SKM-1 treated with dmso at 0.1 percent for 144 hours (cell line): Measurements from ENCODE around the gene ARMC6.

Source experiments
- DNase-seq: peaks from one replicate; lab custom pipeline; 2025; ENCODE audit not compliant: unreplicated experiment; lab: John Stamatoyannopoulos, UW

ARMC6 gene

DNA sequence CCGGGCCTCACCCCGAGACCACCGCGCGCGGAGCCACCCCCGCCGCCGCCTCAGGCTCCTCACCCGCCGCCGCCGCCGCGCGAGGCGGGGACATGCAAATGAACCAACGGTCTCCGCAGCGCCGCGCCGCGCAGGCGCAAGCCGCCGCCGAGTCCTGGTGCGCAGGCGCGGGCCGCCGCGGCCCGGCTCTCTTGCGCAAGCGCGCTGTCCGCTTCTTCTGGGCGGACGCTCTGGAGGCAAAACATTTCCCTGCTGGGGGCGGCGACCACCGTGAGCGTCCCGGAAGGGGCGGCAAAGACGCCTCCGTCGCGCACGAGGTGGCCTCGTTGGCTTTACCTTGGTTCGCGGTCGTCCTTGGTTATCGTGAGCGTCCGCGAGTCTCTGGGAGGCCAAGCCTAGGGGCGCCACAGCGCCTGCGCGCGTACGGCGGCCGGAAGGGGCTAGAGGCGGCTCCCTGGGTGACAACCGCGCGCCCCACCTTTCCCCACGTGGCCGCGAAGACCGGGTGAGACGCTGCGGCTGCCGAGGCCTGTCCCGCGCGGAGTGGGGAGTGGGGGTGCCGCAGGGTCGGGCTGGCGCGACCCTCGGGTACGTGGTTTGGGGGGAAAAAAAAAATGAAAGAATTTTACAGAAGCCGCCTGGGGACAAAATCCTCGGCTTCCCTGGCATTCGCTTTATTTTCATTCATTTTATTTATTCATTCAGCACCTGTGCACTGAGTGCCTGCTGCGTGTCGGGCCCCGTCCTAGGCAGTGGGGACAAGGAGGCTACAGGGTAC, at the start of gene ARMC6, which contains the start of gene SUGP2:
TSS of gene ARMC6 (plus strand) at position 178 of the 778 bp plus-strand sequence. CDS start 607 bp downstream, outside the sequence.
TSS of gene SUGP2 (minus strand) at position 92 of the 778 bp plus-strand sequence. CDS start 2,446 bp downstream, outside the sequence.
- peak; percentile 88 for DNase-seq

- no peak for DNase-seq
Measured at GRCh38 chr19:18984251-18984650, 49.2 kb upstream of the ARMC6 start.

GRCh38 chr19:18985257-18985656, 48.1 kb upstream of the ARMC6 start:
- DNase-seq = peak; percentile 74

GRCh38 chr19:18987456-18987855, 45.9 kb upstream of the ARMC6 start:
- no peak for DNase-seq

DNA sequence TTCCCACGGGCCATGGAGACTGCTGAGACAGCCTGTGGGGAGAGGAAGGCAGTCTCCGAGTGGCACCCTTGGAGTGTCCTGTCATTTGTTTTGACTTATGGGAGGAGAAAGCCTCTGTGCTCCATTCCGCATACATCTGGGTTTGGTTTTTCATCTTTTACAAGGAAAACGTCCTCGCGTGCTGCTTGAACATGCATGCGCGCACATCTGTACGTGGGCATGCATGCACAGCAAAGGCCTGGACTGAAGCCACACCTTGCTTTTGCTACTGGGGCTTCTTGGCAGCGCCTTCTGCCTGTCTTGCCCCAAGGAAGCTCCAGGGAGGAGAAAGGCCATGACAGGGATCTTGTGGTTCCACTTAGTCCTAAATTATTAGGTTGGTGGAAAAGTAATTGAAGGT, 44.1 kb upstream of the ARMC6 start:
- DNase-seq = no peak

DNA sequence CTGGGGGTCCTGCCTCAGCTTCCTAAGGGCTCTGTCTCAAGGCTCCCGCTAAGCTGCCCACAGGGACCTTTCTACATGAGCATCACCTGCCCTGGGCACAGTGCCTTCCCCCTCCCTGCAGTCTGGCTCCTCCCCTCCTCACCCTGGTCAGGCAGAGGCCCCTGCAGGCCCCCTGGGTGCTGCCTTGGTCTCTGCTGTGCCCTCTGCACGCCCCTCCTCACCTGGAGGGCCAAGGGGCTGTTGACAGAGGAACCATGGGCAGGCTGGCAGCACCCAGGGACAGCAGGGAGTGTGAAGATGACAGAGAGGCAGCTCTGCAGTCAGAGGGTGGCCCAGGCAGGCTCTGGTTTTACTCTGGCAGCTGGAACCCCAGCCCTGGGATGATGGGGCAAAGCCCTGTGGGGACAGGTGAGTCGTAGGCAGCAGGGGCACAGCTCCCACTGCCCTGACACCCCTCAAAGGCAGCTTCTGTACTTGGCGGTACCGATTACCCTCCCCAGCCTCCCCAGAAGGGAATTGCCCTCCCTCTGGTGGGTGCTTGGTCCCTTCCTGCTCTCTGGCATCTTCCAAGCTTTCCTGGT, 43.2 kb upstream of the ARMC6 start:
- no peak for DNase-seq

GRCh38 chr19:18991006-18991405, 42.4 kb upstream of the ARMC6 start:
- no peak for DNase-seq

DNA sequence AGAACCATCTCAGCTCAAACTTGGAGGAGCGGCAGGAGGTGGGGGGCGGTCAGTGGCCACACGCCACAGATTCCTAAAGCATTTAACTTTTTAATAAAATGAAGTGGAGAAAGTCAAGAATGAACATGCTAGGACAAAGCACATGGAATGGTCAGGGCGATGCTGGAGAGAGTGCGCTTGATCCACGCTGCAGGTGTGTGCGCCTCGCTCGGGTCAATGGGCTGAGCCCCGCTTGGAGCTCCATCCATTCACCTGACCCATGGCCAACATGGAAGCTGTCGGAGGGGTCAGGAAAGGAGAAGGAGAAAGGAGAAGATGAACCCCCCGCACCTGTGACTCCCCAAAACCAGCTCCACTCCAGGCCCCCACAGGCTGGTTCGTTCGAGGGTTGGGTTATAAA, 41.9 kb upstream of the ARMC6 start:
- DNase-seq = no peak

DNA sequence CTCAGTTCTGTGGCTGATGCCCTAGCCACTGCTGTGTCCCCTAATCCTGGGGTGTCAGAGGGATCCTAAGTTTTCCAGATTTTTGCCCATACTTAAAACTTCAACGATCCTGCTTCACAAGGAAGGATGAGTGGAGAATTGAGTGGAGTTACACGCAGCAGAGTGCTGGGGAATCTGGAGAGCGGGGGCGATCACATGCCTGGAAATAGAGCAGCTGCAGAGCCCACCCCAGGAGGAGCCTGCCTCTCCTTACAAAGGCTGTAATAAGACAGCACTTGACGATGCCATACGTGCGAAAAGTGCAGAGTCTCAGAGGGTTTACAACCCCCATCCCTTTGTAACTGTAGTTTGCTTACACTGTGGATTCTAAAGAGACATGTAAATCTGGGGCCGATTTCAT, 40.7 kb upstream of the ARMC6 start:
- no peak for DNase-seq

DNA sequence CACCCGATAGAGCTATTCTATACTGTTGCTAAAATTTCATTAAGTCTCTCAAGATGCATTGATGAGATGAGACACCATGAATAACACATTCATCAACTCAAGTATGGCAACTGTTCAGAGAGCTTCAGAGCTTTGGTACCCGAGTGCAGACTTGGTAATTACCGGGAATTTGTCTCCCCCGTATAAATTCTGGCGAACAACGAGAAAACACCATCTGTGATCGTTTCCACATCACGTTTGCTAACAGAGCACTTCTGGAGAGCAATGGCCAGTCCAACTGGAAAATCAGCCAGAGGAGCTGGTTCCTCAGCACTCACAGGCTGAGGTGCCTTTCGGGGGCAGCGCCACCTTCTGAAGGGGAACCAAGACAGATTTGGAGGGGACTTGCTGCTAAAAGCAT, 40.3 kb upstream of the ARMC6 start:
- no peak for DNase-seq

- DNase-seq = peak; percentile 62
Measured at GRCh38 chr19:18995804-18996241, 37.6 kb upstream of the ARMC6 start.

DNA sequence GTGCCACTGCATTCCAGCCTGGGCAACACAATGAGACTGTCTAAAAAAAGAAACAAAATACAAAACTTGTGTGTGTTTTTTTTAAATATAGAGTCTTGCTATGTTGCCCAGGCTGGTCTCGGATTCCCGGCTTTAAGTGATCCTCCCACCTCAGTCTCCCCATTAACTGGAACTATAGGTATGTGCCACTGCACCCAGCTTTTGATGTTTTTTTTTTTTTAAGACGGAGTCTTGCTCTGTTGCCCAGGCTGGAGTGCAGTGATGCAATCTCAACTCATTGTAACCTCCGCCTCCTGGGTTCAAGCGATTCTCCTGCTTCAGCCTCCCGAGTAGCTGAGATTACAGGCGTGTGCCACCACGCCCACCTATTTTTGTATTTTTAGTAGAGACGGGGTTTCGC, 37.1 kb upstream of the ARMC6 start:
- no peak for DNase-seq

DNA sequence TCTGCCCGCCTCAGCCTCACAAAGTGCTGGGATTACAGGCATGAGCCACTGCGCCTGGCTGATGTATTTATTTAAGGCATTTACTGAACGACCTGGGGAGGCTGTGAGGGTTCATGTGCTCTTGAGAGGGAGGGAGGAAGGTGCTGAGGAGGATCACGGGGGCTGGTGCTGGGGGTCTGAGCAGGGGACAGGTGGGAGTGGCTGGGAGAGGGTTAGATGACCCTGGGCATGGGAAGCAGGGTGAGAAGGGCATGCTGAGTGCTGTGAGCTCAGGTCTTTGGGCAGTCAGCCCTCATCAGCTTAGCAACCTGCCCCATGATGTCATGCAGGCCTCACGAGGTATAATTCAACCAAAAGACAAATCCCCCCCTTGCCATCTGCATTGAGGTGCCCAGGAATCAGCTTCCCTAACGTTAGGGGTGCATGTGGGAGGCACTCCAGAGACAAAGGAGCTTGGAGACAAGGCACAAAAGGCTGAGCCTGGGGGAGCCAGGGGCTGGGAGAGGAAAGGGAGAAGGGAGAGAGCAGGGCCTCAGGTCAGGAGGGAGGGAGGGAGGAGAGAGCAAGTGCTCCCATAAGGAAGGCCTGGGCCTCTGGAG, 36.5 kb upstream of the ARMC6 start:
- no peak for DNase-seq

DNA sequence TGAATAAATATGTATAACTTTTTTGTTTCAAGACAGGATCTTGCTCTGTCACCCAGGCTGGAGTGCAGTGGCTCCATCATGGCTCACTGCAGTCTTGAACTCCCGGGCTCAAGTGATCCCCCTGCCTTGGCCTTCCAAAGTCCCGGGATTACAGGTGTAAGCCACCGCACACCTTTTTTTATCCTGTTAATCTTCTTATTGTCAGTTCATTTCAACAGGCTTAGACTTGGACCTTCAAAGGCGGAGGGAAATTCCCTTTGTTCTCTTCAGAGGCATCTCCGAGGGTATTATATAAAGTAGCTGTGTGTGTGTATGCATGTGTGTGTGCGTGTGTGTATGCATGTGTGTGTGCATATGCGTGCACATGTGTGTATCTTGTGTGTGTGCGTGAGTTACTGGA, 35.1 kb upstream of the ARMC6 start:
- DNase-seq = no peak

DNA sequence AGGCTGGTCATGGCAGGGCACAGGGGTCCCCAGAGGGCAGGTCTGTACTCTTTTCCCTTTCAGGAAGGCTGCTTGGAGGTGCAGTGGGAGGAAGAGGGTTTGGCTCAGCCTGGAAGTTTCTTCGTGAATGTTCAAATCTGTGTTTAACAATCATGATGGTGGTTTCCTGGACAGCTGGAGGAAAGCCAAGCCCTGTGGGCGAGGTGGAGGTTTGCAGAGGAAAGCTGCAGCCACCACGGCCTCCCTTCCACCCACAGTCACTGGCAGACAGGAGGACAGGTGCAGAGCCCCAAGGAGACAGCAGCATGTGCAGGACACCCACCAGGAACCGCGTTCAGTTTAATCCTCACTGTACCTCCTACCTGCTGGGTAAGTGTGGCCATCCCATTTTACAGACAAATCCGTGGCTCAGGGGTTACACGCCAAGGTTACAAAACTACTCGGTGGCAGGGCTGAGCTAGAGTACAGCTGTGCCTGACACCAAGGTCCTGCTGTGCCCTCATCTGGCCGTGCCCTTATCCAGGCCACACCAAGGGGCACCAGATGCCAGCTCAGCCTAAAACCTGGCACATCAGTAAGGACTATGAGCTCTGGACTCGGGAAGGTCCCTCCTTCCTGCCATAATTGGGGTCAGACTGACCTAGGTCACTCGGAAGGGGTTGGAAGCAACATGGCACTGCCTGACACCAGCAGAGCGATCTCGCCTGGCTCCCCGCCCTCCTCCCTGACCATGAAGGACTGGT, 34.2 kb upstream of the ARMC6 start:
- no peak for DNase-seq

- DNase-seq = no peak
Measured at GRCh38 chr19:18999896-19000620, 33.3 kb upstream of the ARMC6 start.

GRCh38 chr19:19004144-19004543, 29.3 kb upstream of the ARMC6 start:
- DNase-seq = no peak

DNA sequence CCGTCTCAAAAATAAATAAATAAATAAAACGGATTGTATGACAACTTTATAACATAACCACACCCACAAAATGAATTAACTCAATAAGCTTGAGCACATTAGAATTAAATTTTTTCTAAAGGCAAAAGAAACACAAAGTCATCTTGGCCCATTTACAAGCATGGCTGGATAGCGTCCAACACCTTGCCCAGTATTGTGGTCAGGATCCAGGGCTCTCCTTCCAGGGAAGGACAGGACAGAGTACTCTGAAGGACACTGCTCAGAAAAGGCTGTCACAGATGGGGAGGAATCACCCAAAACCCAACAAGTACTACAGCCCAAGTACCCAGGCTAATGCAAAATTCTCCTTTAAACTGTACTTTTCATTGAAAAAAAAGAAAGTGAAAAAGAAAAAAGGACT, 27.2 kb upstream of the ARMC6 start:
- DNase-seq = no peak

DNA sequence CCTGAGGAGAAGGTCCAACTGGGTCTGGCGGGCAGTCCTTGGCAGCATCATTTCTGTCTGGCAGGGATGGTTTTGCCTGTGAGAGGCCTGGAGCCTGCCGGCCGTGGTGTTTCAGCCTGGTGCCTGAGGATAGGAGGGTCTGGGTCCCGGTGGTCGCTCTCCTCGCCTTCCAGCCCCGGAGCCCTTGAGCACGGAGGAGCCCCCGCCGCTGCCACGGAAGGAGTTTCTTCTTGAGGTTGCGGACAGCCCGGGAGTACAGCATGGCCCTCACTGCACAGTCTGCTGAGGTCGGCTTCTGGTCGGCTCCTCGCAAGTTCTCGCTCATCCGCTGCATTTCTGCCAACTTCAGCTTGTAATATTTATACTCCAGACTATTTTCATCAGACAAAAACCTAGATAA, 23.5 kb upstream of the ARMC6 start:
- no peak for DNase-seq

GRCh38 chr19:19010551-19010950, 22.9 kb upstream of the ARMC6 start:
- no peak for DNase-seq

GRCh38 chr19:19021115-19021514, 12.3 kb upstream of the ARMC6 start:
- no peak for DNase-seq
